T1000 (cell line): ENCODE results near the gene CHST9.
"Not testable (repeated sequence)": the region's sequence is repeated elsewhere in the genome, so short reads cannot be mapped to it uniquely, and the experiment has no call there.

Source experiments
- DNase-seq: peaks from one replicate; lab custom pipeline; 2025; ENCODE audit warnings: mixed read lengths; lab: John Stamatoyannopoulos, UW

CHST9 gene

DNA sequence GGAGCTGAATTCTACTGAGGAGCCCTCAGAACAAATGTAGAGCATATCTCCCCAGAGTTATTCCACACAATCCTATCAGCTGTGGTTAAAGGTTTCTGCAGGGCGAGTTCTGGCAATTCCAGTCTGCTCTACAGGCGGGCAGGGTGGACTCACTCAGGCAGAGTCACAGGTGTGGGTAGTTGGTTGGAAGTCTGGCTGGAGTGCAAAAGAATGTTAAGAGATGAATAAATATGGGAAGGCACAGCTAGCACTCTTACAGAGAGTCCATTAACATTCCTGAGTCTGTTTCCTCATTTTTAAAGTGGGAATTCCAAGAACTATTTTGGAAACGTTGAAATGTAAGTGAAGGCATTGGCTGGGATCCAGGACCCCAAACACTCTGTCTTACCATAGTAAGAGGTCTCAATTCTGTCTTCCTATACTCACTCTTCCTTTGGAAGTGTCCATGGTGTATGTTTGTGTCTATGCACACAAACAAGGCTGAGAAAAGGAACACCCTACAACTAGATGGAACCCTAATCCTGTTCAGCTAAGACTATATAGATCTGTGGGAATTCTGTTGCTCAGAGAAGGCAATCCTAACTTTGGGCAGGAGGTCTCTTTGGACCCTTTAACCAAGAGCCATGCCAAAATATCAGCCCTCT lies 256.3 kb downstream of the CHST9 start:
- DNase-seq, result no peak

DNA sequence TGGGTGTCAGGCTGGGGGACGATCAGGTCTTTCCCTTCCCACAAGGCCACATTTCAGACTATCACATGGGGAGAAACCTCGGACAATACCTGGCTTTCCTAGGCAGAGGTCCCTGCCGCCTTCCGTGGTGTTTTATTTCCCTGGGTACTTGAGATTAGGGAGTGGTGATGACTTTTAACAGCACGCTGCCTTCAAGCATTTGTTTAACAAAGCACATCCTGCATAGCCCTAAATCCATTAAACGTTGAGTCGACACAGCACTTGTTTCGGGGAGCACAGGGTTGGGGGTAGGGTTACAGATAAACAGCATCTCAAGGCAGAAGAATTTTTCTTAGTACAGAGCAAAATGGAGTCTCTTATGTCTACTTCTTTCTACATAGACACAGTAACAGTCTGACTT lies 257.3 kb downstream of the CHST9 start:
- DNase-seq, result not testable (repeated sequence)

DNA sequence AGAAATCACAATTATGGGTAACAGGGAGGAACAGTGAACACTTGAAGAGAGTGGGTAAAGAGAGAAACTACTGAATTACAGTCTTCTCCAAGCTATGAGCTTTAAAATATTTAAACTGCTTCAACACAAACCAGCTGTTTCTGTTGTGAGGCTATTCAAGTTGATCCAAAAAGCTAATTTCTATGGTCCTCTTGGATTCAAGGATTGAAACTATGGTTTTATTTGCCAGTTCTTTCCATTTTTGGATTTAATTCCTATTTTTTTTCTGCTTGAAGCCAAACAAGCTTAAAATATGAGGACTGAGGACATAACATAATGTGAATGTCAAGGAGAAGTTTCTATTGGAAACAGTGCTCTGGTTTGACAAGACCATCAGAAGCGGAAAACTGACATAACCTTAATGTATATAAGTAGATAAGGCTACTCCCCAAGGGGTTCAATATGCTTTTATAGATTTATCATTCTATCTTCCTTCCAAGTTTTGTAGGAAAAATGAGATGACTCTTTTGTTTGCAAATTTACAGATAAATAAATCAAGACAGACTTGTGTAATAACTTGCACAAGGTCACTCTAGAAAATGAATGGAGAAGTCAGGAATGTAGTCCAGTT lies 258.9 kb downstream of the CHST9 start:
- DNase-seq, result no peak

DNA sequence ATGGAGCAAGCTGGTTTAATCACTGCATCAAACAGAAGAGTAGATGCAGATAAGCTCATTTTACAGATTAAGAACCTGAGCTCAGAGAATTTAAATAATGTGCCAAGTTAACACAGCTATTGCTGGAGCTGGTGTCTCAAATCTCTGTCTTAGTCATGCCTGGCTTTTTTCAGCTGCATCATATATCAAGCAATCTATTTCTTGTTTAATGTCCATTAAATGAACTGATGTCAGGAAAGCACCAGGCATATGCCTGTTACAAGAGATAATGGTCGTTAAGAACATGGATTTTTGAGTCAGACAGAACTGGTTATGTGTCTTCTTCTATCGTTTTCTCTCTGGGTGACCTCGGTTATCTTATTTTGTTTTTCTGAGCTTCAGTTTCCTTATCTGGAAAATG lies 259.8 kb downstream of the CHST9 start:
- DNase-seq, result no peak

DNA sequence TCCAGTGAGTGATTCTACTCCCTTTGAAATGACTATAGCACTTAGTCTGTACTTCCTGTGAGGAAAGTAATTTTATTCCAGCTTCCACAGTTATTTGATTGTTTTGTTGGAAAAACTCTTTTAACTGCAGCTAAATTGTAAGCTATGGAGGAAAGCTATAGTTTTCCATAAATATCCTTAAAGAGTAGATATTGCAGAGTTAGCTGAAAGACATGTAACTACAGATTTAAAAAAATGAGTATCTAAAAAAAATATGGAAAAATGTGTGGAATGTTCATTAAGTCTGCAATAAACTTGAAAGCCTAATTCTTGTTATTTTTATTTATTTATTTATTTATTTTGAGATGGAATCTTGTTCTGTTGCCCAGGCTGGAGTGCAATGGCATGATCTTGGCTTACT lies 262.8 kb downstream of the CHST9 start:
- no peak for DNase-seq

DNA sequence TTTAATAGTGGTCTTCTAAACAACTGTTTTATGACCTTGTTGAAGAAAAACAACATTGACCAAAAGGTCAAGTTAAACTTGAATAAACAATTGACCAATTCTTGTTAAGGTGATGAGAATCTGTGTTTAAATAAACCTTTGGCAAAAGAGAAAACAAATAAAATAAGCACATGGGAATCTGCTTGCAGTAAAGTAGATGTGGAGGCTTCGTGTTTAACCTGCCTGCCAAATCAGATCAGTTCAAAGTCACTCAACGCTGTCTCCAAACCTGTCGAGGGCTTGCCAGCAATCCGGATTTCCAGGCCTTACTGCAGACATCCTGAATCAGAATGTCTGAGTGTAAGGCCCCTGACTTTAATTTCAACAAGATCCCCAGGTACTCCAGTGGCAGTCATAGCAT lies 264.5 kb downstream of the CHST9 start:
- no peak for DNase-seq

DNA sequence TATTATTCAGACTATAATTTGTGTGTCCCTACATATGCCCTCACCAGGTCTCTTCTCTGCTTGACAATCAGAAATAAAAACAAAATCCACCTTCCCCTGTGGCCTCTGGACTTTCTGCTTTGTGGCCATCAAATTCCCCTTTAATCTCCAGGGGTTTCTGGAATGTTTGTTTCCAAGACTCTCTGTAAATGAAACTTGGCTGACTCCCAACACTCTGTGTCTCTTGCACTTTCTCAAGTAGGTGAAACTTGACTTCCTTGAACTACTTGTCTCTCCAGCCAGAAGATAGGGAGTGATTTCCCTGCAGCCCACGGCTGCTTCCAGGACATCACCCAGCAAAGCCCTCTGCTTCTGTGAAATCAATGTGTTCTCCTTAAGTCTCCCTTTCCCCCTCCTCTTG lies 265.5 kb downstream of the CHST9 start:
- DNase-seq, result peak; percentile 10

DNA sequence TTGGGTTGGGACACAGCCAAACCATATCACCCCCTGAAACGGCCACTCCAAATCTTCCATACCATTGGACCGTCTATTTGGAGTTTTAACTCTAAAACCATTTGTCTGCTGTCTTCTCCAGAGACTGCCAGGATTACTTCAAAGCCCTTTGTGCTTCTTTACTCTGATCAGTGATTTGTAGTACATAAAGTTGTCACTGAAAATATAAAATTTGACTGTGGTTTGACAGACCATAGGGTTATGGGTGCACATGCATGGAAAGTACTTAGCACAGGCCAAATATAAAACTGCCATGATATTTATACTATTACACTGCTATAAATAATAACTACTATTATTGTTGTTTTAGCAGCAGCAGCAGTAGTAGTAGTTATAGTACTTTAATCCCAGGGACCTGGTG lies 265.9 kb downstream of the CHST9 start:
- DNase-seq, result no peak

DNA sequence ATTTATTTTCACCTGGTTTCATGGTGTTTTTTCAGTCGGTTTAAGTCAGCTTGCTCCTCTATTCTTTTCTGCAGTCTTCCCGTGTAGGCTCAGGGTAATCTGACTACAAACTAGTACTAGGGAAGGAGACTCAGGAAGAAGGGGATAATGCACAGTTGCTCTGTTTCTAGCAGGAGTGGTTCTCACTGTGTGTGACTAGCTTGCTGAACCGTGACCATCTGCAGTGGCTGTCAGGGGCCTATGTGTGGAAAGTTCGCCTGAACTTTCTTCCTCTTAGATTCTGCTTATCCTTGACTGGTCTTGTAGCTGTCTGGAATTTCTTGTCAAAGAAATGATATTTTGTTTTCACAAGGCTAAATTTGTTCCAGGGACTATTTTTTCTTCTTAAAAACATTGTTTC lies 273.3 kb downstream of the CHST9 start:
- DNase-seq, result no peak

DNA sequence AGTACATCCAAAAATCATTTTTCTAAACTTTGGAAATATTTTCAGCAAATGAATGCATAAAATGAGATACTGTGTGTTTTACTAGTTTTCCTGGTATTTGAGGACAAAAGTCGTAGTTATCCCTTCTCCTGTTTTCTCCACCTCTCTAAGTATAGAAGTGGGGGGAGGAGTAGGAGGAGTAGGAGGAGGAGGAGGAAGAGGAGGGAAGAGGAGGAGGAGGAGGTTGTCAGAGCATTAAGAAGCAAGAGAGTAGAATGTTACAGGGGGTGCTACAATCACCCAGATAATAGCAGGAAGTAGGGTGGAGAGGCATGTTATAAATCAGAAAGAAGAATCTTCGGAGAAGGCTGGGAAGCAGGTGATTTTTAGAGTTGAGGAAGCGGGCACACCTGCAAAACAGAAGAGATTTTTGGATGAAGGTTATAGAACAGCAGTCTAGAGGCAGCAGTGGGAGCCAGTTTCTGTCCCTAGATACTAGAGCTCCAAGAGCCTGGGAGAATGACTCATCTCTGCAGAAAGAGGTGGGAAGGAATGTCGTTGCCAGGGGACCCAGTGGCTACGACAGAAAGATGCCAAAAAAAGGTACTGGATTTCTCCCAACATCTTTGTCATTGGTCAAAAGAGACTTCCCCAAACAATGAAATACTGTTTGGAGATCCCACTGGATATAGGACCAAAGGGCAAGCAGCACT lies 275.4 kb downstream of the CHST9 start:
- no peak for DNase-seq

DNA sequence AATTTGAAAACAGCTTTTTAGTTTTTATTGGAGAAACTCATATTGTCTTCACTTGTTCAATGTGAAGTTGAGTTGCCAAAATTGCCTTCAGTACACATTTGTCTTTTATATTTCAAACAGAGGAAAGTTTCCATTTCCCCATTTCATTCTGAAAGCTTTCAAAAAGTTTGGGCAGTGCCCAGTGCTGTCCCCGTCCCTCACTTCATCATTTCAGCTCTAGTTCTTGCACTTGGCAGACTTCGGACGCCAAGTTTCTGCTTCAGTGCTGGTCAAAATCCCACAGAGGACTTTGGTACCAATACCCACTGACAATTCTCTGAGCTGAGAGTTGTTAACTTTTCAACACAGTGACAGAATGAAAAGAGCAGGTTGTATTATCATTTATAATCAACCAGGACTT lies 276.2 kb downstream of the CHST9 start:
- no peak for DNase-seq

DNA sequence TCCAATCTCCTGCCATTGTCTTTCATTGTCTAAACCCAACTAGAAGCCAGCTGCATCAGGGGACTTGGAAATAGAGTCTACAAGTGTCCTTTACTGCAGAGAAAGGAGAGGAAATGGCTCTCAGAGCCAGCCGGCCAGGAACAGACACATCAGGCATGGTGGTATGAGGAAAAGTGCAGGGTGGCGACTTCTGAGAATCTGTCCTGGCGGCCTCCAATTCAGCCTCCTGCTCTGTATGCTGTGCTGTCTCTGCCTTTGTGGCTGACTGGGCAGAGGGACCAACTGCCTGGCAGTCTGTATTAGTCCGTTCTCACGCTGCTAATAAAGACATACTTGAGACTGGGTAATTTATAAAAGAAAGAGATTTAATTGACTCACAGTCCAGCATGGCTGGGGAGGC lies 282.8 kb downstream of the CHST9 start:
- DNase-seq, result no peak

DNA sequence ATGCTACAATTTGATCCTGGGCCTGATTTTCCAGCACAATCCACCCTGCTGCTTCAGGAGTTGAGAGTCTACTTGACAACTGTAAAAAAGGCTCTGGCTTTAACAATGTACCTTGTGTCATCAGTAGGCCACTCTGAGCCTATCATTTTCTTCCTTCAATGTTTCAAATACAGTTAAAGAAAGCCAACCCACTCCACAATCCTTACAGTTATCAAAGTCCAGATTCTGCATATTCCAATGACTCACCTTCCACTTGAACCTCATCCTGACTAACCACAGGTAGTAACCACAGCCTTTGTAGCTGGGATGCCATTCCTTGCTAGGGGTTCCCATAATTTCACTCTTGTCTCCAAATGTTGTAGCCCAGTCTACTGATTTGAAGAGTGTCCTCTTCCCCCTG lies 284.1 kb downstream of the CHST9 start:
- DNase-seq, result no peak

DNA sequence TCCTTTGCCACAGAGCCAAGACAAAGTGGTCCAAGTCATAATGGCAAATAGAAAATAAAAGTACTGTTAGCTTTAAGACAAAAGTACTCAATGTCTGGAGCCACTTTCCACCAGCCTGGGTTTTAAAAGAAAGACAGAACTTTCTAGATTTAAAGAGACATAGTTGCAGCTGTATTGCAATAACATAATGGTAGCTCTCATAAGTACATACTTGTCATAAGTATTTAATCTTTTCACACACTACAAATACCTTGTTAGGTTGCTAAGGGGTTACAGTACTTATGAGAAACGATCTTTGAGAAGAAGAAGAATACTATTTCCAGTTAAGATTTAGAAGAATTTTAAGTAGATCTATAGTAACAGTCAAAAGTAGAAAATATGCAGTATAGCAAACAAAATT lies 290.7 kb downstream of the CHST9 start:
- no peak for DNase-seq

DNA sequence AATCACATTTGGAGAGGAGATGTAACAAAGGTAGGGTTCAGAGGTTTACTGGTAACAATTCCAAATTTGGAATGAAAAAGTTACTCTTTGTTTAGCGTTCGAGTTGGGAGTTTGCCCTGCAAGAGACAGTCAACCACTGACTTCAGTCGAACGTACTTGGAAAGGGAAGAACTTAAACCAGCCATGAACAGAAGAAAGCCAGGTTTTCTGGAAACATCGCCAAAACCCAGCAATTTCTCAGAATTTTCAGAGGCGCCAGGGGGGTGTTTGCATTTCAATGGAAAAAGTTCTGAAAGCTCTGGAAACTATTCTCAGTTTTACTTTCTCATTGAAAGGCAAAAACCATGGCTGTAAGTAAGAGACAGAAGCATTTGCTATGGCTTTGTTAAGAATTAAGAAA lies 291.1 kb downstream of the CHST9 start:
- no peak for DNase-seq

DNA sequence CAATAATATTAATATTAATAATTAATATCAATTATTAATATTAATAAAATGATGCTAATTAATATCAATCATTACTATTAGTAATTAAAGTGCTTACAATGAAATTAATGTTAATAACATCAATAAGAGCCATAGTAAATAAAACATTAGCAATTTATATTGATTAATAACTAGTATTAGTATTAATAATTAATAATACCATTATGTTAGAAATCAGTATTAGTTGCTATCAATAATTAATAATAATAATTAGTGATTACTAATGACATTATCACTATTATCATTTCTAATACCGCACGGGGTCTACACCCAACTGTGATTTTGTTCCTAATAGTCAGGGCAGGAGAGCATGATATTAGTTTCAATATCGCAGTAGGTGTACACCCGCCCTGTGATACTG lies 296.8 kb downstream of the CHST9 start:
- no peak for DNase-seq

DNA sequence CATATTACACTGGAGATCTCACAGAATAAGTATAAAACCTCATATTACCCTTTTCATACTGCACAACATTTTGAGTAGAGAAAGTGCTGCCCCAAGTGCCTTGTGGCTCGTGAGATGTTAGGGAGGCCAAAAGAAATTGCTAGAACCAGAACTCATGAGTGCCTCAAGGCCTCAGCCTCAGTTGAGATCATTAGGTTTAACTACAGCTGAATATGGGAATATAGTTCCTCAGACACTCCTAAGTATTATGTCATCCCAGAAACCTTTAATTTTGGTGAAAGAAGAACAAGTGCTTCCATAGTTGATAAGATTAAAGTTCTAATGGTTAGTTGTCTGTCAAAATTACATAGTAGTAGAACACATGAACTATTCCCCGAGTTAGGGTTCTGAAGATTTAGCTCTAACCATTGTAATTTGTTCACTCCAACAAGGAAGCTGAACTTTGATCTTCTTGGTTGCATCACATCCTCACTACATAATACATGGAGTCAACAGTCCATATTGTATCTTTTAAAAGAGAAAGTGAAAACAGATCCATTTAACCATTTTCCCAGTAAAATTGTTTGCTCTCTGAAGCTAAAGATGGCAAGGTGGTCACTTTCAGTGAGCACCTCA lies 310.0 kb downstream of the CHST9 start:
- DNase-seq, result no peak

DNA sequence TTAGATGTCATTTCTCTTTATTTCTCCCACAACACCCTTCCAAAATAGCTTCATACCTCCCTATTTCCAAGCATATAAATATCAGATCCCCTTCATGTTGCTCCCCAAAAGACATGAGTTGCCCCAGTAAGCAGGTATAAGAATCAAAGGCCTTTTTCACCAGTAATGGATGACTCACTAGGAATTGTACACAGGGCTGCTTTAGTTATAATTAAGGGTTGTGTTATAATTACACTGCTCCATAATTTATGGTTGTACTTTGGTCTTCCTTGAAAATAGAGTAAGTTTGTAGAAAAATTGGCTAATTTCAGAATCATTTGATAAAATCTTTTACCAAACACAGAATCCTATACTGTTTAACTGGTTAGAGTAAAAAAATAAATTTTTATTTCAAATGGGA lies 310.8 kb downstream of the CHST9 start:
- no peak for DNase-seq

DNA sequence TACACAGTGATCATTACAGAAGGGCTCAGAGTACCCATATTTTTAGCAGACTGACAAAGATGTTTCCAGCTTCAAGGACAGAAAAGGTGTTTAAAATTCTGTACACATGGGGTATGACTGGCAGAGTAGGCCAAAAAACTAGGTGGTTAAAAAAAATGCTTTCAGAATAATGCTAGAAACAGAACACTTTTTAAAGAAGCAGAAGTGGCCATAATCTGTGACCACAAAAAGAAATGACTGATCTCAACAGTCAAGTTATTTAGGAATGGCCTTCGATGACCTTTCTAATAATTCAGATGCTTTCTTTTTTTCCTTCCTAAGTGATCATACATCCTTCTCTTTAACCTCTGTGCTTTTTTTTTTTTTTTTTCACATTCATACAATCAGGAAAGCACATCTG lies 315.5 kb downstream of the CHST9 start:
- no peak for DNase-seq

DNA sequence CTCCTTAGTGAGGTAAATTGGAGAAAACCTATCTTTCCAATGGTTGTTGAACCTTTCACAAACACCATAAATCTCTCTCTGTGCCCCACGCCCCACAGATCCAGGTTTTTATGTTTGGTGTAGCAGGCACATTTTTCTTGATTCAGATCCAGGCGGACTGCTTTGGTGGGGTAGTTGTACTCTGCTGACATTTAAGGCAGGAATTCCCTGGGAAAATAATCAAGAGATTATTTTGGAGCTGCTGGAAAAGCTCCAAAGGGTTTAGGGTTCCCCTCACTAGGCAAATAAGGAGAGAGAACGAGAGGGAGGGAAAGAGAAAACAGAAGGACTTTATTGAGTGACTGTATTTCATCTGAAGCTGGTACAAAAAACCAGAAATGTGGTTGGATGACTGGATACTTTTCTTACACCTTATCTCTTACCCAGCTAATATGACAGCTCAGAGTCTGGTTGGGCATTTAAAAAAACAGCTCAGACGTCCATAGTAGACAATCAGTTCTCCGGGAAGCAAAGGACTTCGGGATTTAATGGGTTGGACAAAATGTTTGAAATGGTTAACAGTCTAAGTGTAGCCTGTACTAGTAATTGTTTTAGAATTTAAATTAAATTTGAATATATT lies 316.0 kb downstream of the CHST9 start:
- no peak for DNase-seq

DNA sequence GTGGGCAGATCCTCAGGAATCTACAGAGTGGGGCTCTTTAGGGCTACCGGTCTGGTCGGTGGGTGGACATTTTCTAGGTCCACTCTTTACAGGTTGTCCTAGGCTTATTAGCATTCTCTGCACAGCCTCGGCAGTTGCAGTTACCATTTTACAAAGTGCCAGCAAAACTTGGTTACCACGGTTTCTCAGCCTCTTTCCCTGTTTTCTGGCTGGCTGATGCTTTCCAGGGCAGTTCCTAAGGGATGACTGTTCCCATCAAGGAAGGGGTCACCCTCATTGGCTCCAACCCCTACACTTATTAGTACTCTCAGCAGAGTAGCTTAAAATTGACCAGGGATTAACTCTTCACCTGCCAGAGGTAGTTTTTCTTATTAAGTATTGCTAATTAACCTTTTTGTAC lies 317.6 kb downstream of the CHST9 start:
- no peak for DNase-seq

DNA sequence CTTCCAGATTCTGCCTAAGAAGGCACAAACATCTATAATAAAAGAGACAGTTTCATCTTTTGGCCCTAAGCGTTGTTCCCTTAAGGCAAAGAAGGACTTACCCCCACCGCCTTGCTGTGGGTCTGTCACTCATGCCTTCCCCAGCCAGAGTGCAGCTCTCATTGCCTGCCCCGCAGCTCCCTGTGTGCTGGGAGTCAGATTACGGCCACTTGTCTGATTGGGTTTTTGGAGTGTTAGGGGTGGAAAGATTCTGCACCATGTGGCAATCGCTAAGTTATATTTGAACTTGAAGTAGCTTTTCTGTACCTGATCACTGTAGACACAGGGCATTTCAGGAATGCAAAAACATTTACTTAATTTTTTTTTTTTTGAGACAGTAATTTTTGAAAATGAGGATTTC lies 319.6 kb downstream of the CHST9 start, which contains the start of gene AQP4:
TSS of gene AQP4 (minus strand) at position 151 of the 400 bp plus-strand sequence. CDS start at position 133, 18 bp downstream.
- DNase-seq, result no peak

DNA sequence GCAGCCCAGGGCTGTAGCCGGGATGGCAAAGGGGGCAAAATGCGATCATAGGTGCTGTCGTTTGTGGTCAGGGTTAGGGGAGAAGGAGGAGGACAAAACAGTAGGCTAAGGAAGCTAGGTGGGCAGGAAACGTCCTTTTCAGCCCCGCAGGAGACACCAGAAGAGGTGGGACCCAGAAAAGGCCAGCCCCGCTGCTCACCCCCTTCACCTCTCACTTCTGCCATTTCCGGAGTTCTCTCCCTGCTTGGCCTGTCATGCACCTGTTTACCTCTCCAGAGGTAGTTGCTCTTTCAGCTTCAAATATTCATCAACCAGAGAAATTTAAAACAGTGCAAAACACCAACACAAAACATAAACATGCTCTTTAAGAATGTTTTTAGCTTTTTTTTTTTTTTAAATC lies 320.4 kb downstream of the CHST9 start:
- DNase-seq, result no peak
